Gastroesophageal sphincter (tissue), 4 donors: ENCODE measurements around the gene CCDC83. TPM values are rescaled to one million over a fixed set of nuclear protein-coding genes. Genes with fewer than 3 reads are reported as not detected.

Source experiments
- ATAC-seq: fragments of 150-250 bp; one replicate; pipeline ENCODE4 v1.9.1; 2016; ENCODE audit warnings: mild to moderate bottlenecking, moderate library complexity
- H3K27ac ChIP-seq, 4 donors: fragments of 200-600 bp; sonication (generic) in 3 of 4; 1 replicate in 3 of 4; 2 replicates in 1 of 4; pipeline ENCODE4 v1.5.1; 2016 to 2019
- H3K27me3 ChIP-seq: fragments of 200-600 bp; sonication (generic); one replicate; pipeline ENCODE4 v1.5.1; 2019
- H3K36me3 ChIP-seq, 2 donors: fragments of 200-600 bp; sonication (generic); one replicate each; pipeline ENCODE4 v1.5.1; 2019; ENCODE audit warnings: control low read depth in 1 of 2
- H3K4me1 ChIP-seq, 3 donors: fragments of 200-600 bp; sonication (generic); 1 replicate in 2 of 3; 2 replicates in 1 of 3; pipeline ENCODE4 v1.5.1; 2016 to 2019; ENCODE audit warnings: control low read depth in 2 of 3
- H3K4me3 ChIP-seq, 2 donors: fragments of 200-600 bp; sonication (generic); one replicate each; pipeline ENCODE4 v1.5.1; 2019; ENCODE audit warnings: mild to moderate bottlenecking in 1 of 2, moderate library complexity in 1 of 2
- H3K9me3 ChIP-seq, 3 donors: fragments of 200-600 bp; sonication (generic); one replicate each; pipeline ENCODE4 v1.5.1; 2017 to 2019; ENCODE audit warnings: control low read depth in 2 of 3
- EP300 ChIP-seq: sonication (generic); formaldehyde crosslinking; IDR thresholded peaks from one replicate; pipeline ENCODE4 v1.6.1; 2017; ENCODE audit warnings: antibody characterized with exemption, mild to moderate bottlenecking
- POLR2A ChIP-seq, 2 donors: fragments of 450-650 bp; IDR thresholded peaks; one replicate each; pipeline ENCODE4 v1.6.1; 2017; ENCODE audit warnings: antibody characterized with exemption in 2 of 2, mild to moderate bottlenecking in 2 of 2, moderate library complexity in 1 of 2
- POLR2AphosphoS5 ChIP-seq: sonication (generic); formaldehyde crosslinking; IDR thresholded peaks from one replicate; pipeline ENCODE4 v1.6.1; 2017; ENCODE audit warnings: antibody characterized with exemption
- WGBS, 2 donors: methylation state at CpG; one replicate each; pipeline ENCODE4 v1.1.5; 2018; ENCODE audit warnings: low coverage in 1 of 2; 5-methylcytosine and 5-hydroxymethylcytosine counted together
- total RNA-seq, 4 donors: library from RNA; depleted of rRNA; stranded (reverse); fragments of >200 nt; gene quantifications; one replicate each; pipeline ENCODE4 v1.1.0, GENCODE V29; 2016
- TF ChIP-seq, protein P1 (sequence below), 4 experiments: fragments of 200-600 bp in 2 of 4; fragments of 450-650 bp in 2 of 4; sonication (generic) in 1 of 4; IDR thresholded peaks; one replicate each; pipeline ENCODE4 v1.5.1; 2017 to 2019; ENCODE audit warnings: antibody characterized with exemption in 4 of 4, mild to moderate bottlenecking in 2 of 4, moderate library complexity in 2 of 4

Gene CCDC83
- total RNA-seq, 4 donors from 2014 or later = not detected

GRCh38 chr11:85947431-85948272 lies 92.5 kb downstream of the CCDC83 start:
- peak; percentile 79 for ATAC-seq
- peak overlapping the region in 3 of 4 donors; percentile 39 to 65 (median 50) for H3K27ac ChIP-seq
- H3K4me3 ChIP-seq = no peak overlapping the region
- H3K9me3 ChIP-seq = no peaks in the 10 kb centered on the region
- WGBS, 2 donors = 9 to 21% methylated on average over 5 of the region's 5 CpGs
- H3K36me3 ChIP-seq = no peaks in the 10 kb centered on the region
- no peaks in the 10 kb centered on the region for H3K27me3 ChIP-seq
- TF ChIP-seq POLR2AphosphoS5 (peak; percentile 72), POLR2A (IDR thresholded peaks at IDR 0.05) (no peak), EP300 (no peak)
- TF ChIP-seq, protein P1, sequence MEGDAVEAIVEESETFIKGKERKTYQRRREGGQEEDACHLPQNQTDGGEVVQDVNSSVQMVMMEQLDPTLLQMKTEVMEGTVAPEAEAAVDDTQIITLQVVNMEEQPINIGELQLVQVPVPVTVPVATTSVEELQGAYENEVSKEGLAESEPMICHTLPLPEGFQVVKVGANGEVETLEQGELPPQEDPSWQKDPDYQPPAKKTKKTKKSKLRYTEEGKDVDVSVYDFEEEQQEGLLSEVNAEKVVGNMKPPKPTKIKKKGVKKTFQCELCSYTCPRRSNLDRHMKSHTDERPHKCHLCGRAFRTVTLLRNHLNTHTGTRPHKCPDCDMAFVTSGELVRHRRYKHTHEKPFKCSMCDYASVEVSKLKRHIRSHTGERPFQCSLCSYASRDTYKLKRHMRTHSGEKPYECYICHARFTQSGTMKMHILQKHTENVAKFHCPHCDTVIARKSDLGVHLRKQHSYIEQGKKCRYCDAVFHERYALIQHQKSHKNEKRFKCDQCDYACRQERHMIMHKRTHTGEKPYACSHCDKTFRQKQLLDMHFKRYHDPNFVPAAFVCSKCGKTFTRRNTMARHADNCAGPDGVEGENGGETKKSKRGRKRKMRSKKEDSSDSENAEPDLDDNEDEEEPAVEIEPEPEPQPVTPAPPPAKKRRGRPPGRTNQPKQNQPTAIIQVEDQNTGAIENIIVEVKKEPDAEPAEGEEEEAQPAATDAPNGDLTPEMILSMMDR (IDR thresholded peaks at IDR 0.05) = no peak
- peaks cover 3 to 30% (median 14%) of the 10 kb centered on the region in 3 donors for H3K4me1 ChIP-seq

DNA sequence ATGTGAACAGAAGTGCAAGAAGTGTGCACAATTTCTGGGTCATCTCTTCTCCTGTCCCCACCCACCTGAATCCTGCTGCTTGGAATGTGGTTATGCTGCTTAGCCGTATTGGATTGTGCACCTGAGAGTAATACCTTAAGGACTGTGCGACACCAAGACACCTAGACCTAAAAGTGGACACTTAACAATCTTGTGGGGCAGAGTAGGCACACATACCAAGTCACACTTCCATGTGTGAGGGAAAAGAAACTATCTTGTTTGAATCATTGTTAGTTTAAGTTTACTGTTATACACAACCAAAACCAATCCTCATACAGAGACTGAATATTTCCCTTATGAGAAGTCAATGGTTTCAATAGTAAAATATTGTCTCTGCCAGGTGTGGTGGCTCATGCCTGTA lies 93.7 kb downstream of the CCDC83 start:
- no peak overlapping the region for H3K4me3 ChIP-seq
- ATAC-seq = no peak
- peaks cover 0 to 7% of the 10 kb centered on the region in 2 donors for H3K36me3 ChIP-seq
- no peak overlapping the region for H3K27ac ChIP-seq
- TF ChIP-seq POLR2AphosphoS5 (no peak), POLR2A (IDR thresholded peaks at IDR 0.05) (no peak), EP300 (no peak)
- TF ChIP-seq, protein P1 (IDR thresholded peaks at IDR 0.05) = no peak
- H3K9me3 ChIP-seq = no peaks in the 10 kb centered on the region
- no peaks in the 10 kb centered on the region for H3K27me3 ChIP-seq
- 83 to 95% methylated on average over 2 of the region's 2 CpGs for WGBS, 2 donors
- peaks cover 3 to 30% (median 14%) of the 10 kb centered on the region in 3 donors for H3K4me1 ChIP-seq

- Histone ChIP-seq H3K36me3 (peaks cover 0 to 16% of the 10 kb centered on the region in 2 donors), H3K4me3 (no peak overlapping the region), H3K9me3 (no peaks in the 10 kb centered on the region), H3K27ac (no peak overlapping the region), H3K27me3 (no peaks in the 10 kb centered on the region), H3K4me1 (peaks cover 3 to 36% (median 14%) of the 10 kb centered on the region in 3 donors)
- WGBS, 2 donors = 83 to 85% methylated on average over 1 of the region's 1 CpG
- TF ChIP-seq POLR2A (IDR thresholded peaks at IDR 0.05) = no peak
- no peak for TF ChIP-seq EP300
- TF ChIP-seq, protein P1 (IDR thresholded peaks at IDR 0.05) = no peak
- TF ChIP-seq POLR2AphosphoS5 = no peak
- ATAC-seq = no peak
Measured at GRCh38 chr11:85949798-85950197, 94.6 kb downstream of the CCDC83 start.

DNA sequence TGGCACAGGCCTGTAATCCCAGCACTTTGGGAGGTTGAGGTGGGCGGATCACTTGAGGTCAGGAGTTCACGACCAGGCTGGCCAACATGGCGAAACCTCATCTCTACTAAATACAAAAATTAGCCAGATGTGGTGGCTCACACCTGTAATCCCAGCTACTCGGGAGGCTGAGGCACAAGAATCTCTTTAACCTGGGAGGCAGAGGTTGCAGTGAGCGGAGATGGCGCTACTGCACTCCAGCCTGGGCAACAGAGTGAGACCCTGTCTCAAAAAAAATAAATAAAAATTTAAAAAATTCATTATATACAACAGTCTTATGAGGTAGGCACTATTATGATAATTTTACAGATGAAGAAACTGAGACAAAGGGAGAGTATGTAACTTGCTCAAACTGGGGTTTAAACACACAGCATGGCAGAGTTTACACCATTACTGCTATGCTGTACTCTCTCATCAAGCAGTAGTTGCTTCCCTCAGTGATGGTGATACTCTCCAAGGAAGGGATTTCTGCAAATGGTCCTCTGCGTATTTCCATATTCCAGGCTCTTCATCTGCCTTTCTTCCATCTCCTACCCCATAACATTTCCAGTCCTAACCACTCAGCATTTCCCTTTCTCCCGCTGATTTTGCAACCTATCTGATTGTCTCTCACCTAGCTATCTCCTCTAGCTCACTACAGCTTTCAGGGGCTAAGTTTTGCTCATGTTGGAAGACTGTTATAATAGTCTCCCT lies 95.3 kb downstream of the CCDC83 start:
- 92 to 95% methylated on average over 6 to 7 of the region's 8 CpGs for WGBS, 2 donors
- peaks cover 0 to 22% of the 10 kb centered on the region in 2 donors for H3K36me3 ChIP-seq

More for the DNA sequence above, 95.3 kb downstream of the CCDC83 start:
- H3K9me3 ChIP-seq = no peaks in the 10 kb centered on the region
- peaks cover 3 to 43% (median 16%) of the 10 kb centered on the region in 3 donors for H3K4me1 ChIP-seq
- no peaks in the 10 kb centered on the region for H3K27me3 ChIP-seq
- no peak for ATAC-seq
- TF ChIP-seq, protein P1 (IDR thresholded peaks at IDR 0.05) = no peak
- TF ChIP-seq POLR2AphosphoS5 = no peak
- TF ChIP-seq POLR2A (IDR thresholded peaks at IDR 0.05) = no peak
- no peak for TF ChIP-seq EP300
- no peak overlapping the region for H3K27ac ChIP-seq
- no peak overlapping the region for H3K4me3 ChIP-seq
